ENCODE data around the gene PLXDC2.

Gene PLXDC2

GRCh38 chr10:19845503-19846368 lies 29.5 kb downstream of the PLXDC2 start:
- in situ Hi-C loops (cut with MboI; ENCODE audit: low sequenced_read_pairs, unreplicated experiment), result no loop called here
- no peak for DNase-seq (ENCODE audit: low spot score)
- no peak for TF ChIP-seq CTCF (IDR thresholded peaks at IDR 0.05; ENCODE audit: borderline replicate concordance, control extremely low read depth, extremely low read depth, insufficient read depth, missing control alignments)

- no peak for TF ChIP-seq CTCF (IDR thresholded peaks at IDR 0.05; ENCODE audit: borderline replicate concordance, control extremely low read depth, extremely low read depth, insufficient read depth, missing control alignments)
- in situ Hi-C loops (cut with MboI; ENCODE audit: low sequenced_read_pairs, unreplicated experiment), result no loop called here
- no peak for DNase-seq (ENCODE audit: low spot score)
Observed at GRCh38 chr10:19847321-19847720, 31.1 kb downstream of the PLXDC2 start.

GRCh38 chr10:19848226-19848985 lies 32.2 kb downstream of the PLXDC2 start:
- no peak for TF ChIP-seq CTCF (IDR thresholded peaks at IDR 0.05; ENCODE audit: borderline replicate concordance, control extremely low read depth, extremely low read depth, insufficient read depth, missing control alignments)
- no peak for DNase-seq (ENCODE audit: low spot score)
- in situ Hi-C loops (cut with MboI; ENCODE audit: low sequenced_read_pairs, unreplicated experiment), result no loop called here

- TF ChIP-seq CTCF (IDR thresholded peaks at IDR 0.05; ENCODE audit: borderline replicate concordance, control extremely low read depth, extremely low read depth, insufficient read depth, missing control alignments), result no peak
- in situ Hi-C loops (cut with MboI; ENCODE audit: low sequenced_read_pairs, unreplicated experiment), result no loop called here
- no peak for DNase-seq (ENCODE audit: low spot score)
Observed at GRCh38 chr10:19853831-19854230, 37.6 kb downstream of the PLXDC2 start.

- in situ Hi-C loops (cut with MboI; ENCODE audit: low sequenced_read_pairs, unreplicated experiment), result no loop called here
- DNase-seq (ENCODE audit: low spot score), result no peak
- no peak for TF ChIP-seq CTCF (IDR thresholded peaks at IDR 0.05; ENCODE audit: borderline replicate concordance, control extremely low read depth, extremely low read depth, insufficient read depth, missing control alignments)
Observed at GRCh38 chr10:19857876-19858275, 41.6 kb downstream of the PLXDC2 start.

GRCh38 chr10:19860107-19860506 lies 43.9 kb downstream of the PLXDC2 start:
- no peak for DNase-seq (ENCODE audit: low spot score)
- no peak for TF ChIP-seq CTCF (IDR thresholded peaks at IDR 0.05; ENCODE audit: borderline replicate concordance, control extremely low read depth, extremely low read depth, insufficient read depth, missing control alignments)
- in situ Hi-C loops (cut with MboI; ENCODE audit: low sequenced_read_pairs, unreplicated experiment), result no loop called here
